ENCODE data around the gene CAMK2D.

DNA sequence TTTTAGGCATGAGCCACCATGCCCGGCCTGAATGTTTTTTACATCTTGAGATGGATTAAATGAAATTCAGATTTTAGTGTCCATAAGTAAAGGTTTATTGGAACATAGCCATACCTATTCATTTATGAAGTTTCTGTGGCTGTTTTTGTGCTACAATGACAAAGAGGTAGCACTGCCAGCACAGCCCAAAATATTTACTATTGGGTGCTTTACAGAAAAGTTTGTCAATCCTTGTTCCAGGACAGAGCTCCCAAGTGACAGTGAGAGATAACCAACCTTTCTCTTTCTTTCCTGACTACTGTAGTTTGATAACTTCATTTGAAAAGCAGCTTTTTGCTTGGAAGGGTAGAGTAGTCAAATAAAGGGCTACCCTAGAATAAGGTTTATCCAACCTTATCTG lies 116.2 kb downstream of the CAMK2D start:
- TF ChIP-seq, protein P1, sequence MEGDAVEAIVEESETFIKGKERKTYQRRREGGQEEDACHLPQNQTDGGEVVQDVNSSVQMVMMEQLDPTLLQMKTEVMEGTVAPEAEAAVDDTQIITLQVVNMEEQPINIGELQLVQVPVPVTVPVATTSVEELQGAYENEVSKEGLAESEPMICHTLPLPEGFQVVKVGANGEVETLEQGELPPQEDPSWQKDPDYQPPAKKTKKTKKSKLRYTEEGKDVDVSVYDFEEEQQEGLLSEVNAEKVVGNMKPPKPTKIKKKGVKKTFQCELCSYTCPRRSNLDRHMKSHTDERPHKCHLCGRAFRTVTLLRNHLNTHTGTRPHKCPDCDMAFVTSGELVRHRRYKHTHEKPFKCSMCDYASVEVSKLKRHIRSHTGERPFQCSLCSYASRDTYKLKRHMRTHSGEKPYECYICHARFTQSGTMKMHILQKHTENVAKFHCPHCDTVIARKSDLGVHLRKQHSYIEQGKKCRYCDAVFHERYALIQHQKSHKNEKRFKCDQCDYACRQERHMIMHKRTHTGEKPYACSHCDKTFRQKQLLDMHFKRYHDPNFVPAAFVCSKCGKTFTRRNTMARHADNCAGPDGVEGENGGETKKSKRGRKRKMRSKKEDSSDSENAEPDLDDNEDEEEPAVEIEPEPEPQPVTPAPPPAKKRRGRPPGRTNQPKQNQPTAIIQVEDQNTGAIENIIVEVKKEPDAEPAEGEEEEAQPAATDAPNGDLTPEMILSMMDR (IDR thresholded peaks at IDR 0.05), result no peak
- TF ChIP-seq POLR2AphosphoS5 (IDR thresholded peaks at IDR 0.05) (no peak), POLR2A (IDR thresholded peaks at IDR 0.05) (no peak)

Measured in sigmoid colon (tissue), 4 donors.